ENCODE data around the gene PPP2R5D. TPM values are rescaled to one million over a fixed set of nuclear protein-coding genes. Genes with fewer than 3 reads are reported as not detected.

The PPP2R5D gene
- total RNA-seq, 1 donor from 2014 or later, result 52.2 TPM

- Mint-ChIP-seq H3K9me3 (ENCODE audit: low read depth) (no peaks in the 10 kb centered on the region), H3K4me3 (ENCODE audit: low read depth) (peak overlapping the region; percentile 57), H3K27me3 (no peaks in the 10 kb centered on the region), H3K4me1 (ENCODE audit: low read depth) (peaks cover 30% of the 10 kb centered on the region), H3K36me3 (ENCODE audit: insufficient read depth) (peaks cover 10% of the 10 kb centered on the region), H3K27ac (peak overlapping the region; percentile 62)
- no peak for TF ChIP-seq CTCF (IDR thresholded peaks at IDR 0.05; ENCODE audit: unreplicated experiment)
- DNase-seq (ENCODE audit: low spot score, unreplicated experiment), result no peak
Observed at GRCh38 chr6:43016176-43016942, 32.0 kb downstream of the PPP2R5D start.

GRCh38 chr6:43016943-43017334 is 32.6 kb downstream of the PPP2R5D start:
- Mint-ChIP-seq H3K4me1 (ENCODE audit: low read depth) (peaks cover 30% of the 10 kb centered on the region), H3K27me3 (no peaks in the 10 kb centered on the region), H3K36me3 (ENCODE audit: insufficient read depth) (peaks cover 6% of the 10 kb centered on the region), H3K4me3 (ENCODE audit: low read depth) (no peak overlapping the region), H3K27ac (peak overlapping the region; percentile 64), H3K9me3 (ENCODE audit: low read depth) (no peaks in the 10 kb centered on the region)
- no peak for TF ChIP-seq CTCF (IDR thresholded peaks at IDR 0.05; ENCODE audit: unreplicated experiment)
- DNase-seq (ENCODE audit: low spot score, unreplicated experiment), result no peak

GRCh38 chr6:43019152-43019551 is 34.8 kb downstream of the PPP2R5D start:
- Mint-ChIP-seq H3K4me3 (ENCODE audit: low read depth) (no peak overlapping the region), H3K27ac (peak overlapping the region; percentile 22), H3K27me3 (no peaks in the 10 kb centered on the region), H3K4me1 (ENCODE audit: low read depth) (peaks cover 12% of the 10 kb centered on the region), H3K9me3 (ENCODE audit: low read depth) (no peaks in the 10 kb centered on the region), H3K36me3 (ENCODE audit: insufficient read depth) (peaks cover 6% of the 10 kb centered on the region)
- no peak for DNase-seq (ENCODE audit: low spot score, unreplicated experiment)
- TF ChIP-seq CTCF (IDR thresholded peaks at IDR 0.05; ENCODE audit: unreplicated experiment), result no peak

GRCh38 chr6:43020052-43020705 is 35.8 kb downstream of the PPP2R5D start:
- TF ChIP-seq CTCF (IDR thresholded peaks at IDR 0.05; ENCODE audit: unreplicated experiment), result no peak
- Mint-ChIP-seq H3K36me3 (ENCODE audit: insufficient read depth) (peaks cover 12% of the 10 kb centered on the region), H3K4me1 (ENCODE audit: low read depth) (peaks cover 5% of the 10 kb centered on the region), H3K4me3 (ENCODE audit: low read depth) (peak overlapping the region; percentile 58), H3K27me3 (no peaks in the 10 kb centered on the region), H3K27ac (no peak overlapping the region), H3K9me3 (ENCODE audit: low read depth) (no peaks in the 10 kb centered on the region)
- DNase-seq (ENCODE audit: low spot score, unreplicated experiment), result no peak

GRCh38 chr6:43020847-43021246 is 36.5 kb downstream of the PPP2R5D start:
- Mint-ChIP-seq H3K27me3 (no peaks in the 10 kb centered on the region), H3K36me3 (ENCODE audit: insufficient read depth) (peaks cover 12% of the 10 kb centered on the region), H3K4me3 (ENCODE audit: low read depth) (peak overlapping the region; percentile 98), H3K9me3 (ENCODE audit: low read depth) (no peaks in the 10 kb centered on the region), H3K27ac (peak overlapping the region; percentile 71), H3K4me1 (ENCODE audit: low read depth) (peaks cover 4% of the 10 kb centered on the region)
- DNase-seq (ENCODE audit: low spot score, unreplicated experiment), result no peak
- no peak for TF ChIP-seq CTCF (IDR thresholded peaks at IDR 0.05; ENCODE audit: unreplicated experiment)
